Naive thymus-derived CD4-positive, alpha-beta T cell (primary cell): Measurements from ENCODE around the gene TTC39B. TPM values are rescaled to one million over a fixed set of nuclear protein-coding genes. Genes with fewer than 3 reads are reported as not detected.

Experiments used
- ATAC-seq: fragments of 150-1000 bp; cut with Tn5 transposase; 2 replicates; pipeline ENCODE4 v1.10.0; 2021; ENCODE audit warnings: mild to moderate bottlenecking, moderate library complexity
- CTCF ChIA-PET: fragments of 350-600 bp; sonication (Branson Sonifier 250); formaldehyde crosslinking; loops from one replicate; lab custom pipeline; 2021; ENCODE audit warnings: antibody characterized with exemption; lab: Charles Lee
- POLR2A ChIA-PET: fragments of 350-600 bp; sonication (Branson Sonifier 250); formaldehyde crosslinking; loops from one replicate; lab custom pipeline; 2021; ENCODE audit warnings: antibody characterized with exemption, inconsistent platforms; lab: Charles Lee
- DNase-seq, 9 donors: peaks; one replicate each; pipeline versions ENCODE4 v3.0.0 to v3.0.0-alpha.2; 2020 to 2022; ENCODE audit warnings: mixed read lengths in 1 of 9
- H3K27ac ChIP-seq: one replicate; pipeline ENCODE4 v1.7.0; 2013; ENCODE audit warnings: mild to moderate bottlenecking, low read depth, low read length, moderate library complexity
- H3K27me3 ChIP-seq, 2 donors: one replicate each; pipeline ENCODE4 v1.7.0; 2013; ENCODE audit warnings: low read length in 2 of 2, mild to moderate bottlenecking in 2 of 2, moderate library complexity in 2 of 2; ENCODE audit not compliant: control insufficient read depth in 2 of 2, insufficient read depth in 2 of 2
- H3K36me3 ChIP-seq, 3 experiments: 1 replicate in 2 of 3; 2 replicates in 1 of 3; pipeline ENCODE4 v1.7.0; 2013; ENCODE audit warnings: low read length in 3 of 3, mild to moderate bottlenecking in 3 of 3, moderate library complexity in 1 of 3; ENCODE audit not compliant: insufficient read depth in 3 of 3, control insufficient read depth in 2 of 3
- H3K4me1 ChIP-seq, 2 donors: one replicate each; pipeline ENCODE4 v1.7.0; 2013; ENCODE audit warnings: low read length in 2 of 2, mild to moderate bottlenecking in 2 of 2, moderate library complexity in 1 of 2; ENCODE audit not compliant: control insufficient read depth in 2 of 2, insufficient read depth in 2 of 2
- H3K4me3 ChIP-seq: 2 replicates; pipeline ENCODE4 v1.7.0; 2013; ENCODE audit warnings: mild to moderate bottlenecking, low read length
- H3K9me3 ChIP-seq, 3 experiments: 1 replicate in 2 of 3; 2 replicates in 1 of 3; pipeline ENCODE4 v1.7.0; 2013; ENCODE audit warnings: low read length in 3 of 3; ENCODE audit not compliant: control insufficient read depth in 2 of 3
- H3K27ac Mint-ChIP-seq, 9 donors: one replicate each; pipeline ENCODE4 v1.8.0; 2020 to 2022; ENCODE audit warnings: mixed read lengths in 9 of 9, mild to moderate bottlenecking in 8 of 9, moderate library complexity in 5 of 9, inconsistent platforms in 2 of 9
- H3K27me3 Mint-ChIP-seq, 5 donors: one replicate each; pipeline ENCODE4 v1.8.0; 2021 to 2022; ENCODE audit warnings: mixed read lengths in 5 of 5, mild to moderate bottlenecking in 1 of 5
- H3K36me3 Mint-ChIP-seq, 5 donors: one replicate each; pipeline ENCODE4 v1.8.0; 2020 to 2022; ENCODE audit warnings: mixed read lengths in 5 of 5, mild to moderate bottlenecking in 3 of 5, inconsistent platforms in 1 of 5
- H3K4me1 Mint-ChIP-seq, 7 donors: one replicate each; pipeline ENCODE4 v1.8.0; 2020 to 2022; ENCODE audit warnings: mixed read lengths in 7 of 7, mild to moderate bottlenecking in 3 of 7, inconsistent platforms in 1 of 7
- H3K4me3 Mint-ChIP-seq, 10 donors: one replicate each; pipeline ENCODE4 v1.8.0; 2020 to 2022; ENCODE audit warnings: mild to moderate bottlenecking in 10 of 10, mixed read lengths in 10 of 10, moderate library complexity in 6 of 10, inconsistent platforms in 2 of 10
- H3K9me3 Mint-ChIP-seq, 11 donors: one replicate each; pipeline ENCODE4 v1.8.0; 2020 to 2022; ENCODE audit warnings: mixed read lengths in 11 of 11, mild to moderate bottlenecking in 4 of 11, inconsistent platforms in 1 of 11, moderate library complexity in 1 of 11
- intact Hi-C, 2 donors: fragments of 100-400 bp; cut with micrococcal nuclease; formaldehyde crosslinking; loops; one replicate each; pipeline ENCODE4 v1.15.1; 2023
- polyA plus RNA-seq, 2 donors: library from polyadenylated mRNA; unstranded; fragments of 300-500 nt; fragmentation: Illumina TruSeq; gene quantifications; one replicate each; pipeline ENCODE4 v1.2.3, GENCODE V29; 2021
- total RNA-seq, 6 experiments: library from RNA in 5 of 6; stranded (reverse) in 5 of 6; gene quantifications; 1 replicate in 5 of 6; 2 replicates in 1 of 6; pipeline ENCODE4 v1.2.3 and lab custom pipeline; 2021 to 2026

The TTC39B gene
- total and polyA plus RNA-seq, 7 experiments from 2014 or later: 10.0 to 49.3 (median 37.8) TPM

- peaks cover 4 to 12% (median 8%) of the 10 kb centered on the region in 7 donors for H3K4me1 Mint-ChIP-seq
- Histone ChIP-seq H3K9me3 (no peaks in the 10 kb centered on the region), H3K36me3 (peaks cover 0 to 24% (median 4%) of the 10 kb centered on the region in 3 experiments), H3K27me3 (no peaks in the 10 kb centered on the region), H3K27ac (no peak overlapping the region), H3K4me3 (no peak overlapping the region), H3K4me1 (no peaks in the 10 kb centered on the region)
- no peak overlapping the region for H3K4me3 Mint-ChIP-seq
- ChIA-PET POLR2A (interaction anchor here (0.7 kb wide), 1 partner anchor 399 kb away, joined by 6 read pairs; no protein-coding TSS in a partner anchor), CTCF (interaction anchor here (0.6 to 3.9 kb wide), 9 partner anchors 9 to 395 kb away, joined by 3 to 24 read pairs (median 4); no protein-coding TSS in a partner anchor)
- DNase-seq (peak in 8 of 9 donors; percentile 26 to 69 (median 58)), ATAC-seq (peak; percentile 78)
- H3K9me3 Mint-ChIP-seq: peaks cover 0 to 8% (median 0%) of the 10 kb centered on the region in 11 donors
- peaks cover 7 to 44% (median 31%) of the 10 kb centered on the region in 5 donors for H3K36me3 Mint-ChIP-seq
- H3K27me3 Mint-ChIP-seq: no peaks in the 10 kb centered on the region
- no peak overlapping the region for H3K27ac Mint-ChIP-seq
- intact Hi-C loops: loop anchor here (1.0 to 2.0 kb wide), 11 partner anchors 99 to 395 kb away; partner anchors contain the start of gene SNAPC3 (in 1 of the 2)
Observed at GRCh38 chr9:15211160-15211814, 95.7 kb downstream of the TTC39B start.

GRCh38 chr9:15206903-15207696 lies 99.9 kb downstream of the TTC39B start:
- H3K4me3 Mint-ChIP-seq: no peak overlapping the region
- Histone ChIP-seq H3K36me3 (peaks cover 0 to 60% (median 4%) of the 10 kb centered on the region in 3 experiments), H3K4me3 (no peak overlapping the region), H3K4me1 (no peaks in the 10 kb centered on the region), H3K9me3 (no peaks in the 10 kb centered on the region), H3K27me3 (no peaks in the 10 kb centered on the region), H3K27ac (no peak overlapping the region)
- peak overlapping the region in 2 of 9 donors; percentile 35 to 41 for H3K27ac Mint-ChIP-seq
- DNase-seq: no peak
- ATAC-seq: no peak
- intact Hi-C loops: no loop called here
- peaks cover 4 to 13% (median 7%) of the 10 kb centered on the region in 7 donors for H3K4me1 Mint-ChIP-seq
- H3K36me3 Mint-ChIP-seq: peaks cover 7 to 63% (median 44%) of the 10 kb centered on the region in 5 donors
- ChIA-PET CTCF (no interaction called here), POLR2A (no interaction called here)
- H3K9me3 Mint-ChIP-seq: peaks cover 0 to 8% (median 0%) of the 10 kb centered on the region in 11 donors
- H3K27me3 Mint-ChIP-seq: no peaks in the 10 kb centered on the region

- H3K27ac ChIP-seq: no peak overlapping the region
- no peak for ATAC-seq
- ChIA-PET CTCF (interaction anchor here (1.4 kb wide), 1 partner anchor 106 kb away, joined by 4 read pairs; no protein-coding TSS in a partner anchor), POLR2A (no interaction called here)
- peak overlapping the region in 2 of 9 donors; percentile 51 to 53 for H3K27ac Mint-ChIP-seq
- no peak overlapping the region for H3K4me3 Mint-ChIP-seq
- H3K4me3 ChIP-seq: no peak overlapping the region
- H3K9me3 ChIP-seq: no peaks in the 10 kb centered on the region
- H3K9me3 Mint-ChIP-seq: peaks cover 0 to 8% (median 0%) of the 10 kb centered on the region in 11 donors
- H3K4me1 Mint-ChIP-seq: peaks cover 2 to 13% (median 8%) of the 10 kb centered on the region in 7 donors
- H3K27me3 Mint-ChIP-seq: no peaks in the 10 kb centered on the region
- no peak for DNase-seq
- peaks cover 7 to 70% (median 48%) of the 10 kb centered on the region in 5 donors for H3K36me3 Mint-ChIP-seq
- H3K36me3 ChIP-seq: peaks cover 0 to 69% (median 11%) of the 10 kb centered on the region in 3 experiments
- H3K4me1 ChIP-seq: no peaks in the 10 kb centered on the region
- H3K27me3 ChIP-seq: no peaks in the 10 kb centered on the region
- intact Hi-C loops: no loop called here
Observed at GRCh38 chr9:15205632-15206420, 101.2 kb downstream of the TTC39B start.

GRCh38 chr9:15203581-15203980 lies 103.4 kb downstream of the TTC39B start:
- Mint-ChIP-seq H3K27ac (no peak overlapping the region), H3K9me3 (peaks cover 0 to 7% (median 0%) of the 10 kb centered on the region in 11 donors), H3K36me3 (peaks cover under 1 to 58% (median 42%) of the 10 kb centered on the region in 5 donors), H3K4me1 (peaks cover 0 to 13% (median 7%) of the 10 kb centered on the region in 7 donors), H3K27me3 (no peaks in the 10 kb centered on the region), H3K4me3 (no peak overlapping the region)
- no peak overlapping the region for H3K4me3 ChIP-seq
- peaks cover 0 to 63% (median 11%) of the 10 kb centered on the region in 3 experiments for H3K36me3 ChIP-seq
- intact Hi-C loops: no loop called here
- DNase-seq: no peak
- no peaks in the 10 kb centered on the region for H3K27me3 ChIP-seq
- ChIA-PET CTCF (no interaction called here), POLR2A (no interaction called here)
- ATAC-seq: no peak
- no peaks in the 10 kb centered on the region for H3K4me1 ChIP-seq
- no peaks in the 10 kb centered on the region for H3K9me3 ChIP-seq
- H3K27ac ChIP-seq: no peak overlapping the region

- H3K9me3 ChIP-seq: no peaks in the 10 kb centered on the region
- peaks cover 3 to 65% (median 11%) of the 10 kb centered on the region in 3 experiments for H3K36me3 ChIP-seq
- peaks cover 0 to 5% (median 2%) of the 10 kb centered on the region in 11 donors for H3K9me3 Mint-ChIP-seq
- POLR2A ChIA-PET: no interaction called here
- H3K36me3 Mint-ChIP-seq: peaks cover 6 to 64% (median 44%) of the 10 kb centered on the region in 5 donors
- no peak overlapping the region for H3K27ac ChIP-seq
- H3K4me3 ChIP-seq: no peak overlapping the region
- peaks cover 0 to 6% (median 2%) of the 10 kb centered on the region in 7 donors for H3K4me1 Mint-ChIP-seq
- no peak for DNase-seq
- H3K27ac Mint-ChIP-seq: no peak overlapping the region
- H3K4me1 ChIP-seq: no peaks in the 10 kb centered on the region
- ATAC-seq: no peak
- H3K4me3 Mint-ChIP-seq: no peak overlapping the region
- CTCF ChIA-PET: no interaction called here
- intact Hi-C loops: no loop called here
- no peaks in the 10 kb centered on the region for H3K27me3 ChIP-seq
- H3K27me3 Mint-ChIP-seq: no peaks in the 10 kb centered on the region
Observed at GRCh38 chr9:15200111-15200510, 106.9 kb downstream of the TTC39B start.

- Mint-ChIP-seq H3K9me3 (peaks cover 0 to 5% (median 2%) of the 10 kb centered on the region in 11 donors), H3K27me3 (no peaks in the 10 kb centered on the region), H3K27ac (no peak overlapping the region), H3K36me3 (peaks cover 18 to 77% (median 68%) of the 10 kb centered on the region in 5 donors), H3K4me1 (peaks cover 9 to 22% (median 12%) of the 10 kb centered on the region in 7 donors), H3K4me3 (no peak overlapping the region)
- DNase-seq: no peak
- intact Hi-C loops: no loop called here
- Histone ChIP-seq H3K9me3 (no peaks in the 10 kb centered on the region), H3K4me3 (no peak overlapping the region), H3K27ac (no peak overlapping the region), H3K4me1 (peaks cover 0 to 5% of the 10 kb centered on the region in 2 donors), H3K27me3 (no peaks in the 10 kb centered on the region), H3K36me3 (peaks cover 7 to 73% (median 8%) of the 10 kb centered on the region in 3 experiments)
- no peak for ATAC-seq
- ChIA-PET POLR2A (no interaction called here), CTCF (no interaction called here)
Observed at GRCh38 chr9:15192856-15193255, 114.2 kb downstream of the TTC39B start.
